SK-N-SH treated with all-trans-retinoic acid at 6 μM for 48 hours (cell line): ENCODE data around the gene LIPJ.

Experiments used
- ATAC-seq: fragments of 200-7000 bp; cut with Tn5 transposase; 3 replicates; pipeline ENCODE4 v1.9.1; 2020; ENCODE audit warnings: mild to moderate bottlenecking, moderate library complexity
- ARNTL ChIP-seq: fragments of 450-650 bp; formaldehyde crosslinking; IDR thresholded peaks from 2 replicates; pipeline ENCODE4 v1.5.0; 2020; ENCODE audit warnings: low read depth, mild to moderate bottlenecking, moderate library complexity, borderline replicate concordance
- BACH2 ChIP-seq: fragments of 250-450 bp; sonication (Bioruptor Pico); IDR thresholded peaks from 2 replicates; pipeline ENCODE4 v1.9.0; 2021; ENCODE audit warnings: mild to moderate bottlenecking, borderline replicate concordance
- CREB5 ChIP-seq: fragments of 250-450 bp; sonication (Bioruptor Pico); IDR thresholded peaks from 2 replicates; pipeline ENCODE4 v1.5.1; 2020; ENCODE audit warnings: low read depth, mild to moderate bottlenecking, moderate library complexity
- CSDC2 ChIP-seq: fragments of 250-450 bp; sonication (Bioruptor Pico); IDR thresholded peaks from 2 replicates; pipeline ENCODE4 v1.5.0; 2020; ENCODE audit warnings: mild to moderate bottlenecking, moderate library complexity
- ESRRG ChIP-seq: fragments of 250-450 bp; sonication (Bioruptor Pico); IDR thresholded peaks from 2 replicates; pipeline ENCODE4 v1.6.1; 2021; ENCODE audit warnings: mild to moderate bottlenecking
- GLIS3 ChIP-seq: fragments of 250-450 bp; sonication (Bioruptor Pico); IDR thresholded peaks from 2 replicates; pipeline ENCODE4 v1.5.0; 2020; ENCODE audit warnings: mild to moderate bottlenecking, moderate library complexity
- ISL1 ChIP-seq: fragments of 250-450 bp; sonication (Bioruptor Pico); IDR thresholded peaks from 2 replicates; pipeline ENCODE4 v2.1.2; 2022; ENCODE audit warnings: mild to moderate bottlenecking, moderate library complexity
- OSR1 ChIP-seq: fragments of 250-450 bp; sonication (Bioruptor Pico); IDR thresholded peaks from 2 replicates; pipeline ENCODE4 v1.8.0; 2022; ENCODE audit warnings: moderate library complexity, mild to moderate bottlenecking, inconsistent platforms
- POU6F1 ChIP-seq: fragments of 250-450 bp; sonication (Bioruptor Pico); IDR thresholded peaks from 2 replicates; pipeline ENCODE4 v1.8.0; 2021; ENCODE audit warnings: low read depth, mild to moderate bottlenecking, moderate library complexity, borderline replicate concordance
- PPARA ChIP-seq: fragments of 250-450 bp; sonication (Bioruptor Pico); IDR thresholded peaks from 2 replicates; pipeline ENCODE4 v1.5.0; 2020; ENCODE audit warnings: mild to moderate bottlenecking, borderline replicate concordance
- RARB ChIP-seq: fragments of 250-450 bp; sonication (Bioruptor Pico); IDR thresholded peaks from 2 replicates; pipeline ENCODE4 v1.8.0; 2021; ENCODE audit warnings: mild to moderate bottlenecking, moderate library complexity
- SNAI2 ChIP-seq: fragments of 250-450 bp; sonication (Bioruptor Pico); IDR thresholded peaks from 2 replicates; pipeline ENCODE4 v1.5.0; 2020; ENCODE audit warnings: mild to moderate bottlenecking, moderate library complexity
- TCF4 ChIP-seq: fragments of 250-450 bp; sonication (Bioruptor Pico); IDR thresholded peaks from 2 replicates; pipeline ENCODE4 v1.8.0; 2021; ENCODE audit warnings: mild to moderate bottlenecking, moderate library complexity, borderline replicate concordance
- TOX ChIP-seq: fragments of 250-450 bp; sonication (Bioruptor Pico); IDR thresholded peaks from 2 replicates; pipeline ENCODE4 v1.8.0; 2021; ENCODE audit warnings: mild to moderate bottlenecking, moderate library complexity, borderline replicate concordance
- TSHZ2 ChIP-seq: fragments of 250-450 bp; sonication (Bioruptor Pico); IDR thresholded peaks from 2 replicates; pipeline ENCODE4 v1.5.0; 2020; ENCODE audit warnings: mild to moderate bottlenecking, moderate library complexity
- ZC3H10 ChIP-seq: fragments of 250-450 bp; sonication (Bioruptor Pico); IDR thresholded peaks from 2 replicates; pipeline ENCODE4 v1.5.1; 2021; ENCODE audit warnings: mild to moderate bottlenecking, moderate library complexity
- ZFP3 ChIP-seq: fragments of 250-450 bp; sonication (Bioruptor Pico); IDR thresholded peaks from 2 replicates; pipeline ENCODE4 v1.5.0; 2020; ENCODE audit warnings: mild to moderate bottlenecking, moderate library complexity
- ZFP30 ChIP-seq: fragments of 450-650 bp; formaldehyde crosslinking; IDR thresholded peaks from 2 replicates; pipeline ENCODE4 v1.5.0; 2022; ENCODE audit warnings: mild to moderate bottlenecking, moderate library complexity
- ZNF565 ChIP-seq: fragments of 450-650 bp; formaldehyde crosslinking; conservative IDR thresholded peaks from 2 replicates; pipeline ENCODE4 v1.5.0; 2020; ENCODE audit warnings: low read depth, mild to moderate bottlenecking, moderate library complexity
- ZNF70 ChIP-seq: fragments of 450-650 bp; formaldehyde crosslinking; IDR thresholded peaks from 2 replicates; pipeline ENCODE4 v1.5.0; 2020; ENCODE audit warnings: mild to moderate bottlenecking, moderate library complexity
- ZNF8 ChIP-seq: fragments of 450-650 bp; formaldehyde crosslinking; IDR thresholded peaks from 2 replicates; pipeline ENCODE4 v1.5.0; 2020; ENCODE audit warnings: mild to moderate bottlenecking, moderate library complexity
- TF ChIP-seq, protein P1 (sequence below): fragments of 250-450 bp; sonication (Bioruptor Pico); IDR thresholded peaks from 2 replicates; pipeline ENCODE4 v1.8.0; 2020; ENCODE audit warnings: mild to moderate bottlenecking, moderate library complexity, borderline replicate concordance

LIPJ gene

DNA sequence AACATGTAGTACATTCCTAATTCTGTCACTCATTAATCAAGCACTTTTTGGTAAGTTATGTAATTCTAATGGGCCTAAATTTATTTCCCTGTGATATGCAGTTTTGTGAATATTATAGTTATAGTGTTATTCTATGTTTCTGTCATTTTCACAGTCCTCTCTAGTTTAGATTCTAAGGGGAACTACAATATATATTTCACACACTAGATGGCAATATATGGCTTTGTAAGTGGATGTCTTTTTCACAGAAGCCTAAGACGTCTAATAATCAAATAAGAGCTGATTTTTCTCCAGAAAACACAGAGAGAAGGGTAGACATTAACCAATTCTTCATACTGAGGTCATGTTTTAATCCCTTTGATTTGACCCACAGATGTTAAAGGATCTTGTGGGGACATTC, 21.5 kb upstream of the LIPJ start:
- peak; percentile 94 for ATAC-seq
- TF ChIP-seq PPARA: no peak
- TF ChIP-seq ZNF70 (CRISPR knock-in tag): no peak
- no peak for TF ChIP-seq ARNTL
- no peak for TF ChIP-seq ZNF8 (CRISPR knock-in tag)

GRCh38 chr10:88582411-88582805, 4.2 kb upstream of the LIPJ start:
- no peak for ATAC-seq
- TF ChIP-seq TSHZ2: no peak
- no peak for TF ChIP-seq CSDC2 (CRISPR knock-in tag)
- no peak for TF ChIP-seq OSR1 (CRISPR knock-in tag)
- TF ChIP-seq ISL1: no peak
- TF ChIP-seq SNAI2 (CRISPR knock-in tag): no peak
- TF ChIP-seq ZC3H10 (CRISPR knock-in tag): no peak
- TF ChIP-seq ZNF8 (CRISPR knock-in tag): no peak
- TF ChIP-seq TOX (CRISPR knock-in tag): no peak
- no peak for TF ChIP-seq ARNTL
- TF ChIP-seq ZNF70 (CRISPR knock-in tag): no peak
- TF ChIP-seq TCF4 (CRISPR knock-in tag): no peak
- TF ChIP-seq ZNF565 (CRISPR knock-in tag): no peak
- no peak for TF ChIP-seq POU6F1
- no peak for TF ChIP-seq ZFP3 (CRISPR knock-in tag)
- TF ChIP-seq BACH2 (CRISPR knock-in tag): no peak
- no peak for TF ChIP-seq PPARA
- TF ChIP-seq, protein P1, sequence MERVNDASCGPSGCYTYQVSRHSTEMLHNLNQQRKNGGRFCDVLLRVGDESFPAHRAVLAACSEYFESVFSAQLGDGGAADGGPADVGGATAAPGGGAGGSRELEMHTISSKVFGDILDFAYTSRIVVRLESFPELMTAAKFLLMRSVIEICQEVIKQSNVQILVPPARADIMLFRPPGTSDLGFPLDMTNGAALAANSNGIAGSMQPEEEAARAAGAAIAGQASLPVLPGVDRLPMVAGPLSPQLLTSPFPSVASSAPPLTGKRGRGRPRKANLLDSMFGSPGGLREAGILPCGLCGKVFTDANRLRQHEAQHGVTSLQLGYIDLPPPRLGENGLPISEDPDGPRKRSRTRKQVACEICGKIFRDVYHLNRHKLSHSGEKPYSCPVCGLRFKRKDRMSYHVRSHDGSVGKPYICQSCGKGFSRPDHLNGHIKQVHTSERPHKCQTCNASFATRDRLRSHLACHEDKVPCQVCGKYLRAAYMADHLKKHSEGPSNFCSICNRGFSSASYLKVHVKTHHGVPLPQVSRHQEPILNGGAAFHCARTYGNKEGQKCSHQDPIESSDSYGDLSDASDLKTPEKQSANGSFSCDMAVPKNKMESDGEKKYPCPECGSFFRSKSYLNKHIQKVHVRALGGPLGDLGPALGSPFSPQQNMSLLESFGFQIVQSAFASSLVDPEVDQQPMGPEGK: no peak
- TF ChIP-seq CREB5 (CRISPR knock-in tag): no peak
- no peak for TF ChIP-seq GLIS3
- TF ChIP-seq, all 23 proteins: peak for 0

DNA sequence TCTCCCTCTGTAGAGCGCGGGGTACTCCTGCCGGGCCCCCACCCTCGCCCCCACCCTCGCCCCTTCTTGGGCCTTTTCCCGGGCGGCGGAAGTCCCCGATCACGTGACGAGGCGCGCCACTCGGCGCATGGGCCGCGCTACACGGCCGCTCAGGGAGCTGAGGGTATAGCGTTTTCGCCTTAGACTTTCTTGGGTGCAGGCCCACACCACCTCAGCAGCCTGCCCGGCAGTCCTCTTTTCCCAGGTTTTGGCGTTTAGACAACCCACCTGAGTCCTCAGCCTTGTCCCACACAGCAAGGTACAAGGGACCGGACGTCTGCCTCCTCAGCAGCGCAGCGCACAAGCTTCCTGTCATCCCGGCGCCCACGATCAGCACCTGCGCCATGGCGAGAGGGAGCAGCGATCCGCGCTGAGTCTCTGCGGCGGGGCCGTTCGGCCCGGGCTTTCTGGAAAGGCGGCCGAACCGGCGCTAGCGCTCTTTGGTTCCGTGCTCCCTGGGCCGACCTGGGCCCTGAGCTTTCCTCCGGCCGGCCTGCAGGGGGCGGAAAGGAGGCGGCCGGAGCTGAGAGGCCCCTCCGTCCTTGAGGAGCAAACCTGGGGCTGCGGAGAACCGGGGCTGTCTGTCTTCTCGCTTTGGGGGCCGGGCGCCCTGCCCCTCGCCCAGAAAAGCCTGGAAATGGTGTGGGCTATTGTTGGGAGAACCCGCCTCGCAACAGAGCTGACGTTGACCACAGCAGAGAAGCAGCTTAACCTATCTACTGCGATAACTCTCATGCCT, 3.6 kb upstream of the LIPJ start, which contains the start of gene RNLS:
RNLS (minus strand) TSS at position 513 of the 778 bp plus-strand sequence.
- no peak for TF ChIP-seq GLIS3
- TF ChIP-seq TCF4 (CRISPR knock-in tag): no peak
- no peak for TF ChIP-seq ESRRG (CRISPR knock-in tag)
- no peak for TF ChIP-seq BACH2 (CRISPR knock-in tag)
- no peak for TF ChIP-seq SNAI2 (CRISPR knock-in tag)
- TF ChIP-seq, all 23 proteins: peak for 0
- ATAC-seq: no peak

DNA sequence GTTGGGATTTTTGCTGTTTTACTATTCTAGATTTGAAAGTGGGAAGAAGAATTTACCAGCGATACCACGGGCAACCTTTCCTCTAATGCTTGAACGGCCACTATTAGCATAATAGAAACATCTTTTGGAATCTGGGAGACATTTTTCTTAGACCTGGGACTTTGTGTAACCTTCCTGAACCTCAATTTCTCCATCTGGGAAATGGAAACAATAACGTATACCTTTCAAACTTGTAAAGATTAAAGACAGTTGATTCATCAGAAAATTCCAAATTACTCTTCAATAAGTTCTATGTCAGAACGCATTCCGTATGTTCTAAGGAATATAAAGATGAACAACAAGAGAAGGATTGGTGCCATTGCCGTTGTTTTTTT, 3.0 kb upstream of the LIPJ start:
- no peak for ATAC-seq
- no peak for TF ChIP-seq PPARA
- TF ChIP-seq GLIS3: no peak
- no peak for TF ChIP-seq TSHZ2
- no peak for TF ChIP-seq BACH2 (CRISPR knock-in tag)
- no peak for TF ChIP-seq ESRRG (CRISPR knock-in tag)
- no peak for TF ChIP-seq ZFP30
- TF ChIP-seq ZC3H10 (CRISPR knock-in tag): no peak
- no peak for TF ChIP-seq ZNF70 (CRISPR knock-in tag)
- no peak for TF ChIP-seq RARB (CRISPR knock-in tag)
- no peak for TF ChIP-seq ZNF8 (CRISPR knock-in tag)
- TF ChIP-seq TOX (CRISPR knock-in tag): no peak
- TF ChIP-seq OSR1 (CRISPR knock-in tag): no peak
- no peak for TF ChIP-seq SNAI2 (CRISPR knock-in tag)
- no peak for TF ChIP-seq POU6F1
